Nephron (organoid): ENCODE results near the gene SLC26A4.

Source experiments
- H3K27ac Mint-ChIP-seq, 3 experiments: 2 replicates each; pipeline ENCODE4 v1.8.0; 2020; ENCODE audit warnings: mixed read lengths in 3 of 3, mild to moderate bottlenecking in 2 of 3, moderate library complexity in 1 of 3
- H3K27me3 Mint-ChIP-seq: 2 replicates; pipeline ENCODE4 v1.8.0; 2021; ENCODE audit warnings: low read depth, mild to moderate bottlenecking, moderate library complexity, mixed read lengths
- H3K36me3 Mint-ChIP-seq: 2 replicates; pipeline ENCODE4 v1.8.0; 2020; ENCODE audit warnings: low read depth, mixed read lengths
- H3K4me1 Mint-ChIP-seq: 2 replicates; pipeline ENCODE4 v1.8.0; 2020; ENCODE audit warnings: mixed read lengths
- H3K4me3 Mint-ChIP-seq, 3 experiments: 2 replicates each; pipeline ENCODE4 v1.8.0; 2020; ENCODE audit warnings: mild to moderate bottlenecking in 3 of 3, mixed read lengths in 3 of 3, moderate library complexity in 2 of 3
- H3K9me3 Mint-ChIP-seq: 2 replicates; pipeline ENCODE4 v1.8.0; 2020; ENCODE audit warnings: mixed read lengths
- TF ChIP-seq, protein P1 (sequence below), 3 experiments: fragments of 200-600 bp; sonication (generic); IDR thresholded peaks; one replicate each; pipeline ENCODE4 v1.5.0; 2021; ENCODE audit warnings: antibody characterized with exemption in 3 of 3; ENCODE audit not compliant: unreplicated experiment in 3 of 3

The SLC26A4 gene

DNA sequence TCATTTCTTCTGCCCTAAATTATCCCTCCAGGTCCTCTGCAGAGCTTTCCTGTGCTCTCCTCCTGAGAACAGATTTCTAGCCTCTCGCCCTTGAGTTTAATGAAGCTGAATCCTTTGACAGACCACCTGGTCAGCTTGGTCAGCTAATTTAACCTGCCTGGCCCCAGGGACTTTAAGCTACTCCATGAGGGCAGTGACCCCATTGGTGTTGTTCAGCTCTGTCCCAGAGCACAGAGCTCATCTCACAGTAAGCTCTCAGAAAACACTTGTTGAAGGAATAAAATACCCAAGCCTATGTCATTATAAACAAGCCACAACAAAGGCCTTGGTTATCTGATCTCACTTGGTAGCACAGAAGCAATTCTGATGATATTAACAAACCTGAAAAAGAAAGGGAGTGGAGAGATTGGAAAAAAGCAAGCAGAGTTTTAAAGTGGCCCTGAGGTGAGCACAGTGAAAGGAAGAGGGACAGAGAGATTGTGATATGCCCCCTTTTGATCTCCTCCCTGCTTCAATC is 24.4 kb downstream of the SLC26A4 start:
- Mint-ChIP-seq H3K27ac (no peak overlapping the region), H3K4me3 (no peak overlapping the region), H3K36me3 (no peaks in the 10 kb centered on the region), H3K4me1 (peaks cover 4% of the 10 kb centered on the region), H3K9me3 (no peaks in the 10 kb centered on the region), H3K27me3 (no peaks in the 10 kb centered on the region)
- TF ChIP-seq, protein P1, sequence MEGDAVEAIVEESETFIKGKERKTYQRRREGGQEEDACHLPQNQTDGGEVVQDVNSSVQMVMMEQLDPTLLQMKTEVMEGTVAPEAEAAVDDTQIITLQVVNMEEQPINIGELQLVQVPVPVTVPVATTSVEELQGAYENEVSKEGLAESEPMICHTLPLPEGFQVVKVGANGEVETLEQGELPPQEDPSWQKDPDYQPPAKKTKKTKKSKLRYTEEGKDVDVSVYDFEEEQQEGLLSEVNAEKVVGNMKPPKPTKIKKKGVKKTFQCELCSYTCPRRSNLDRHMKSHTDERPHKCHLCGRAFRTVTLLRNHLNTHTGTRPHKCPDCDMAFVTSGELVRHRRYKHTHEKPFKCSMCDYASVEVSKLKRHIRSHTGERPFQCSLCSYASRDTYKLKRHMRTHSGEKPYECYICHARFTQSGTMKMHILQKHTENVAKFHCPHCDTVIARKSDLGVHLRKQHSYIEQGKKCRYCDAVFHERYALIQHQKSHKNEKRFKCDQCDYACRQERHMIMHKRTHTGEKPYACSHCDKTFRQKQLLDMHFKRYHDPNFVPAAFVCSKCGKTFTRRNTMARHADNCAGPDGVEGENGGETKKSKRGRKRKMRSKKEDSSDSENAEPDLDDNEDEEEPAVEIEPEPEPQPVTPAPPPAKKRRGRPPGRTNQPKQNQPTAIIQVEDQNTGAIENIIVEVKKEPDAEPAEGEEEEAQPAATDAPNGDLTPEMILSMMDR (IDR thresholded peaks at IDR 0.05; ENCODE audit: unreplicated experiment in 3 of 3): no peak

DNA sequence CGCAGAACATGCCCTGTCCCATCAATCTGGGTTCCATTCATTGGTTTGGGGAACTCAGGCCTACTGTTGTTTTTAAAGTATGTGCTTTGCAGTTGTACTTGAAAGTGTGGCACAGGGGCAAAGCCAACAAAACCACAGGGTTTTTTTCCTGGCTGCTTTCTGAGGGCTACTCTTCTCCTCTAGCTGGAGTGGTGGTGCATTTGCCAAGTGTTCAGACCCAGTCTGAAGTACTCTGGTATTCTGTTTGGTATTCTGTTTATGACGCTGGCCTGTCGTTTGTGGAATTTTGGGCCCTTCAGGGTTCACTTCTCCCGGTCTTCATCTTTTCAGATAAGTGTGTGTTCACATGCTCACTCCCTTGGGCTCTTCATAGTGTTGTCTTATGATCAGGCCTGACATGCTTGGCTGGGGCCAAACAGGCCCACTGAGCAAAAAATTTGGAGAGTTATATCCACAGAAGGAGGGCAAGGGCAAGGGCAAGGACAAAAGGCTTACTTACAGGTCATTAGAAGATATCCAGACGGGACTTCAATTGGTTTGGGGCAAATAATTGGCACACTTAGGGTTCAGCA is 26.3 kb downstream of the SLC26A4 start:
- H3K36me3 Mint-ChIP-seq: no peaks in the 10 kb centered on the region
- H3K4me1 Mint-ChIP-seq: peaks cover 15% of the 10 kb centered on the region
- no peaks in the 10 kb centered on the region for H3K27me3 Mint-ChIP-seq
- H3K27ac Mint-ChIP-seq: no peak overlapping the region
- TF ChIP-seq, protein P1 (IDR thresholded peaks at IDR 0.05; ENCODE audit: unreplicated experiment in 3 of 3): no peak
- no peak overlapping the region for H3K4me3 Mint-ChIP-seq
- H3K9me3 Mint-ChIP-seq: no peaks in the 10 kb centered on the region

DNA sequence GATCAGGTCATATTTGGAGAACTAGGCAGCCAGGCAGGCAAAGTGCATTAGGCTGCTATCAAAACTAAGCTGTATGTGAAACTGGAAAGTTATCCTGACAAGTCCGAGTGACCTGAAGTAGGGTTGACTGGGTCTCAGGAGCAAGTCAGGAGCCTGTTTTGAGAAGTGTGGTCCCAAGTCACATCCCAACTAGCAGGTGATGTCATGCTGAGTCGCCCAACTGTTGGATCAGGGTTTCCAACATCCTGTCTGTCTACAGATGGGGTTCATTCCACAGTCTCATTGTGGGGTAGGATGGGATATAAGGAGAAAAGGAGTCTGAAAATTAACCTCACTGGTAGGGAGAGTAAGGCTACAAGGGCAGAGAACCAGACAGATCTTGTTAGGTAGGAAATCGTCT is 27.0 kb downstream of the SLC26A4 start:
- Mint-ChIP-seq H3K27ac (no peak overlapping the region), H3K4me3 (no peak overlapping the region), H3K9me3 (no peaks in the 10 kb centered on the region), H3K36me3 (no peaks in the 10 kb centered on the region), H3K27me3 (peaks cover 2% of the 10 kb centered on the region), H3K4me1 (peaks cover 23% of the 10 kb centered on the region)
- TF ChIP-seq, protein P1 (IDR thresholded peaks at IDR 0.05; ENCODE audit: unreplicated experiment in 3 of 3): no peak

DNA sequence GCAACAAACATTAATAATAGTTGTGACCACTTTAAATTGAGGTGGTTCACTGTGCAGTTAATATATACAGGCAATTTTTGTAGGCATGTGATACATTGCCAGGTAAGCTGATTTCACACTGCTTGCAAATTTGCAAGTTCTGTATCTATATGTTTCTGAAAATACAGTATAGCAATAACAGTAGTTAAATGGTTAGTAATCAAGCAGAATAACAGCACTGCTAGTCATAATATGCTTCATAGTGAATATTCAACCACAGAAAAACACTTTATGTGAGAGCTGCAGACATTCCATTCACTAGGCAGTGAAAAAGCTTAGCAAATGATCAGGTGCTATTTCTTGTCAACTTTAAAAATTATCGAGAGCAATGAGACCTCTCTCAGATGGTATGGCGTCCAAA is 28.9 kb downstream of the SLC26A4 start:
- Mint-ChIP-seq H3K36me3 (no peaks in the 10 kb centered on the region), H3K4me1 (peaks cover 41% of the 10 kb centered on the region), H3K27me3 (peaks cover 5% of the 10 kb centered on the region), H3K9me3 (no peaks in the 10 kb centered on the region), H3K4me3 (no peak overlapping the region), H3K27ac (no peak overlapping the region)
- TF ChIP-seq, protein P1 (IDR thresholded peaks at IDR 0.05; ENCODE audit: unreplicated experiment in 3 of 3): no peak

GRCh38 chr7:107690084-107690483 is 29.5 kb downstream of the SLC26A4 start:
- H3K27me3 Mint-ChIP-seq: peaks cover 5% of the 10 kb centered on the region
- H3K4me3 Mint-ChIP-seq: no peak overlapping the region
- no peaks in the 10 kb centered on the region for H3K9me3 Mint-ChIP-seq
- peak overlapping the region in 1 of 3 experiments; percentile 76 for H3K27ac Mint-ChIP-seq
- H3K4me1 Mint-ChIP-seq: peaks cover 46% of the 10 kb centered on the region
- TF ChIP-seq, protein P1 (IDR thresholded peaks at IDR 0.05; ENCODE audit: unreplicated experiment in 3 of 3): no peak
- H3K36me3 Mint-ChIP-seq: no peaks in the 10 kb centered on the region

DNA sequence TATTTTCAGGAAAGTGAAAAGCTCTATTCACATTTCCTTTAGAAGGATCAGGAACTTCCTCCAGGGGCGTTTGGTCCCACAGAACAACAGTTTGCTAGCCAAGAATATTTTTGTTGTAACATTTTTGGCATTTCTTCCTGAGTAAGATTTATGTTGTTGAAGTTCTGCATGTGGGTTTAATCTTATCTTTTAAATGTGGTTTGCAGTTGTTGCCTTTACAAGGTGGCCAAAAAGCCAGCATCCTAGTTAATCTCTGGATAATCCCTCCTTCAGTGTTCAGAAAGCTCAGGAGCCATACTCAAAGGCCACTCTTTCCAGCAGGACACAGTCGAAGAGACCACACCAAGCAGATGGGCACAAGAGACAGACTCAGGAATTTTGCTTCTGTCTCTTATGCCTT is 30.0 kb downstream of the SLC26A4 start:
- Mint-ChIP-seq H3K9me3 (no peaks in the 10 kb centered on the region), H3K4me3 (no peak overlapping the region), H3K27ac (peak overlapping the region in 2 of 3 experiments; percentile 46 to 76), H3K4me1 (peaks cover 48% of the 10 kb centered on the region), H3K36me3 (no peaks in the 10 kb centered on the region), H3K27me3 (peaks cover 5% of the 10 kb centered on the region)
- TF ChIP-seq, protein P1 (IDR thresholded peaks at IDR 0.05; ENCODE audit: unreplicated experiment in 3 of 3): no peak
